HG02870 (cell line): ENCODE measurements around the gene CELF4.
A peak's percentile ranks its signal among the peaks of the same experiment; 100 is the strongest.

Source experiments
- ATAC-seq: cut with Tn5 transposase; IDR thresholded peaks from one replicate; pipeline ENCODE4 v1.9.1; 2021; ENCODE audit warnings: mild to moderate bottlenecking, moderate library complexity; ENCODE audit not compliant: unreplicated experiment

Gene CELF4

DNA sequence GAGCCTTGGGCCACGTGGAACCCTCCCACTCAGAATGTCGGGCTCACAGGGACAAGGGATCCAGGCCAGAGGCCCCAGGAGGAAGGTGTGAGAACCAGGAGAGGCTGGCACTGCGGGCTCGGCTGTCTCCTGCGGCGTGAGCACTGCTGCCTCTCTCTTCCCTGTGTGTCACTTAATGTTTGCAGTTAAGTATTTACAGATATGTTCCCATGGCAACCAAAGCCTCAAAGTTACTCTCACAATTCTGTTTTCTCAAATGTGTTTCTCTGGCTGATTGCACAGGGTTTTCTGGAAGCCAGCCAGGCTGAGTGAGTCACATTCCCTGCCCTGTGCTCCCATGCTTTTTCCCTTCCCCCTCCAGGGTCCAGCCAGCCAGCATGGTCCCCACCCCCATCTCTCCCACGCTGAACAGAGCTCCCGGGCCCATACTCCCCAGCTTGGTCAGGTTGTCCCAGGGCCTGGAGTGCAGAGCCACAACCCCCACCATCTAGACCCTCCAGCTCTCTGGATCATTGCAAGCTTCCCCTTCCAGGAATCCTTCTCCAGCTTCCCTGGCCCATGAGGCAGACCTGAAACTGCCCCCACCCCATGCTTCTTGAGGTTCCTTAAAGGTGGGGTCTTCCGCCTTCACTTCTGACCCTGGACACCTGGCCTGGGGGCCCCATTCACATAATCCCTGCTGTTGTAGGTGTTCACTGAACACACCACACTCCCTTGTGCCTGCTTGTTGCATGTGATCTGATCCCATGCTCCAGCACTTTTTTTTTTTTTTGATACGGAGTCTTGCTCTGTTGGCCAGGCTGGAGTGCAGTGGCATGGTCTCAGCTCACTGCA is 265.9 kb downstream of the CELF4 start:
- ATAC-seq = peak; percentile 61

DNA sequence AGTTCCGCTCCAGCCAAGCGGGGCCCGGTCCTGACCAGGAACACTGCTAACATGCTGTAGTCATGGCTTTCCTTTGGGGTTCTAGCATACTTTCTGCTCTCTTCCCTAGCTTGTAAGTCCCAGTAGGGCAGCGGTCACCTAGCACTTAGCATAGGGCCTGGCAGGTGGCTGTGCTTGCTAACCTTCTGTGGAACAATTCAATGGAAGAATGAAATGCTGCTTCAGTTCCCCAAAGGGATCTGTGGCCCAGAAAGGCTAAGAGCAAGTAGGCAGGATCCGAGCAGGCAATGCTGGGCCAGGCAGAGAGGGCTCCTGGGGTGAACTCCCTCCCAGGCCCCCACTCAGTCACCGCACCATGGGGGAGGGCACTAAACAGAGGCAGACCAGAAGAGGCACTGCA is 266.8 kb downstream of the CELF4 start:
- no peak for ATAC-seq

DNA sequence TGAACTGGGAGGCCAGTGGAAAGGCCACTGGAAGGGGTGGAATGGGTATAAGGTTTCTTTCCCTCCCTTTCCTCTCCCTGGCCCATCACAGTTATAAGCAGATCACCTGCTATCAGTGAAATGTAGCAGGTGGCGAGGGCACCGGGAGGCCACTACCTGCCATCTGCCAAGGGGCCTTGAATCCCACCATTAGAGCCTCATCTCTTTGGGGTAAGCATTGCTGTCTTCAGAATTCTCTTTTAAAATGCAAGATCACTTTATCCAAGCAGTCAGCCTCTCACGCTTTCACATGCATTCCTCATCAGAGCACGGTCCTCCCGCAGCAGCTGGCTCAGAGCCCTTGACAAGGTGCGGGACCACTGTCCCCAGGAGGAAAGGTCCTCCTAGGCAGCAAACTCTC is 268.5 kb downstream of the CELF4 start:
- ATAC-seq = no peak

DNA sequence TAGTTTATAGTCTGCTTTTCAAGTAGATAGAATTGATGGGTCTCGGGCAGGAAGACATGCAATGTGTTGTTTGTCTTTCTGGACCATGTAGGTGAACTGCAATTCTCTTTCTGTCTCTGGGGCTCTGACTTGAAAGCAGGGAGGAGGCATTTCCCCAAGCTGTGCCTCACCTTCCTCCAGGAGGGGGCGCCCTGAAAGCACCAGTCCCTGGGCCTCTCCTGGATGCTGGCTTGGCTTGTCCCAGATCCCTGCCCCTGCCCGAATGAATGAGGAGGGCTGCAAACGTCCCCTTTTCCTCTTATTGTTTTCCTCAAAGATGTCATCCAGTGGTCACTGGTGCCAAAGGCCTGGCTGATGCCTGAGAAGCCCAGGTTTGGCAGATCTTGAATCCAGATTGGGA is 270.6 kb downstream of the CELF4 start:
- no peak for ATAC-seq

DNA sequence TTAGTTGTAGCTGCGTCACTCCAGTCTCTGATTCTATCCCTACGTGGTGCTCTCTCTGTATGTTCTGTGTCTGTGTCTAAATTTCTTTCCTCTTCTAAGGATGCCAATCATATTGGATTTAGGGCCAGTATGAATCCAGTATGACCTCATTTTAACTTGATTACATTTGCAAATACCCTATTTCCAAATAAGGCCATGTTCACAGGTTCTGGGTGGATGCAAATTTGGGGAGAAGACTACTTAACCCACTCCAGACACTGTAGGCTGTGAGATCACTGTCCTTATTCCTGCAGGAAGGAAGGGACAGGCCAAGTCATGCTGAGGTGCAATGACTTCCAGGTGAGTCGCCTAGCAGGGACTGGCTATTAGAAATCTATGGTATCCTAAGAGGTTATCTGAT is 272.2 kb downstream of the CELF4 start:
- ATAC-seq = no peak

DNA sequence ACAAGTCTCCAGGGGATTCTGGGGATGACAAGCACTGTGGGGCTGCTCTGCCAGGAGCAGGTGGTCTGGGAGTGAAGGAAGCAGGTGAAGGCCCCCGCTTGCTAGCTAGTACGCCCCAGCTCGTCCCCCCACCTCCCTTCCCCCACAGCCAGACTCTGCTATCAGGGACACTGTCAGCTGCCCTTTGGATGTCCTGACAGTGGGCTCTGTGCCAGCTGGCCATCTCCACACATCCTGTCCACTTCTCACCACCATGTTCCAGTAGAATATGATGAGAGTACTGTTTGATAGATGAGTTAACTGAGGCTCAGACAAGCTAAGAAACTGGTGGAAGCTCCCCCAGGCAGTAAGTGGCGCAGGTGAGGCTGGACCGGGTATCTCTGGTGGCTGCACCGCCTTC is 276.2 kb downstream of the CELF4 start:
- ATAC-seq = no peak

DNA sequence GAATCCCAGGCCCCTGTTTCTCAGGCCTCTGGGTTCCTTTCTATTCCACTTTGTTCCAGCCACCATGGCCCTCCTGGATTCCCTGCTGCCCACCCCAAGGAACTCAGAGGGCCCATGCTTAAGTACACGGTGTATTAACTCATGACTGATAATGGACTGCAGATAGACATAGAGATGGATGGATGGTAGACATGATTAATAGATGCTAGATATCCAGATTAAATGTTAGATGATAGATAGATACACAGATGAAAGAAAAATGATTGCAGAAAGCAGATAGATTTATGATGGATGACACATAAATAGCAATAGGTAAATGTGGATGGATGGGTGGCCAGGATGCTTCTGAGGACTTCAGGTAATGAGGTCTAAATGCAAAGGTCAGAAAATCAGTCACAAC is 278.0 kb downstream of the CELF4 start:
- ATAC-seq = no peak

DNA sequence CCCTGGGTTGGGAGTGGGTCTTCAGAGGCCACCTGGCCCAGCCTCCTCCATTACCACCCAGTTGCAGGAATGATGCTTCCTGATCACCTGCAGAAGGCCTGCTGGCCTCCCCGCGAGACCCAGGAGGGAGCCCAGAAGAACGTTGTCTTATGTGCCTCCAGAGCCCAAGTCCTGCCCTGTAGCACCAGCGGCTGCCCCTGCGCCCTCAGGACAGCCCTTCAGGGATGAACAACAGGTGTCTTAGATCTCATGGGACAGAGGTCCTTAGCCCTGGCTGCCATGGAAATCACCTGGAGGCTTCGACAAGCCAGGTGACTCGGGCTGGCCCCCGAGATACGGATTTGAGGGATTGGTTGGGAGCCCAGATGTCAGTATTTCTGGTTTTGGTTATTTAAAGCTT is 278.8 kb downstream of the CELF4 start:
- ATAC-seq = no peak

DNA sequence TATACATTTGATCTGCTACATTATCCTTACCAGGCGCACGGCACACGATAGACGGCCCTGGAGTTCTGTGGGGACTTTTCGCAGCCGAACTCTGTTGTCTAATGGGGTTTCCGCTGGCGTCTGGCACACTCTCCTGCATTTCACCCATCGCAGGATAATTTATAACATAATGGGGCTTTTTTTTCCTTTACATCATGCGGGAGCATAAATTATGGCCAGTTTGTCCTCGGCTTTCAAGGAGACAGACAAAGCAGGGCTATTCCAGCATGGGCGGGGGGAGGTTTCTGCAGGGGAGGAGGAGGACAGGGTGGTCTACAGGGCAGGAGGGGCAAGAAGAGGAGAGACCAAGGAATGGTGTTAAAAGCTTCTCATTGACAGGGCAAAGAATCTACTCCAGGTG is 279.8 kb downstream of the CELF4 start:
- no peak for ATAC-seq

DNA sequence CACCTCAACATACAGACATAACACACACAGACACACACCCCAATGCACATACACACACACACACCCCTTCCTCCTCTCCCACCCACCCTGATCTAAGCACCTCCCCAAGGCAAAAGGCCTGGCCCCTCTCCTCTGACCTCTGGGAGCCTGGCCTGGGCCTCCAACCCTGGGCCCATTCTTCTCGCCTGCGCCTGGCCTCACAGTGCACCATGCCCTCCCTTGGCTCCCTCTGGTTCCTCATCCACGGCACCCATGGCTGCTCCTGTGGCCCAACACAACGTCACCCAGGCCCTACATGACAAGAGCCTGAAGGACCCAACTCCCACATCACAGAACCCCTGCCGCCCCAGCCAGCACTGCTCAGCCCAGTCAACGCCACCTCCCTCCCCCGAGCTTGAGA is 281.3 kb downstream of the CELF4 start:
- no peak for ATAC-seq

DNA sequence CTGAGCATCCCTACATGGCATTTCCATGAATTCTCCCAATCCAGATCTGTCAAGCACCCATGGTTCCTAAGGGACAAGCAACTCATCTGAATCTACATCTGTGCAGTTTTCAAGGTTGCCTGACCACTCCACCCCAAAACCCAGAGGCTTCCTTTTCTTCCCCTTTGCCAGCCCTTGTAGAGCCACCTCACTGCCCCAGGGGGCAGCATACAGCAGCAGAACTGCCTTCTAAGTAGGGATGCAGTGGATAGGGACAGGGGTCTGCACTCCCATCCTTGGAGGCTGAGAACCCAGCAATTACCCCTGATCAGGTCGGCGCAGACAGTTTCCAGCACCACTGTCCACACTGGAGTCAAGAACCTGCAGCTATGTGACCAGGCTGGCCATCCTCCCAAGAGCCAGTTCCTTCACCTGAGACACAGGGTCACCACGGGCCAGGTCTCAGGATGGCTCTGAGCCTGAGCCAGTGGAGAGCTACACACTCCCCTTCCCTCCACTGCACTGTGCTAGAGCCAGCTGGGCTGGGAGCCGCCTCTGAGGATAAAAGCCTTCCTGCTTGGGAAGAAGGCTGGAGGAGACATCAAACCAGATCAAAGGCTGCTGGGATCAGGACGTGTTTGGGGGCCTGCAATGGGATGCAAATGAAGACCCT is 283.1 kb downstream of the CELF4 start:
- no peak for ATAC-seq

DNA sequence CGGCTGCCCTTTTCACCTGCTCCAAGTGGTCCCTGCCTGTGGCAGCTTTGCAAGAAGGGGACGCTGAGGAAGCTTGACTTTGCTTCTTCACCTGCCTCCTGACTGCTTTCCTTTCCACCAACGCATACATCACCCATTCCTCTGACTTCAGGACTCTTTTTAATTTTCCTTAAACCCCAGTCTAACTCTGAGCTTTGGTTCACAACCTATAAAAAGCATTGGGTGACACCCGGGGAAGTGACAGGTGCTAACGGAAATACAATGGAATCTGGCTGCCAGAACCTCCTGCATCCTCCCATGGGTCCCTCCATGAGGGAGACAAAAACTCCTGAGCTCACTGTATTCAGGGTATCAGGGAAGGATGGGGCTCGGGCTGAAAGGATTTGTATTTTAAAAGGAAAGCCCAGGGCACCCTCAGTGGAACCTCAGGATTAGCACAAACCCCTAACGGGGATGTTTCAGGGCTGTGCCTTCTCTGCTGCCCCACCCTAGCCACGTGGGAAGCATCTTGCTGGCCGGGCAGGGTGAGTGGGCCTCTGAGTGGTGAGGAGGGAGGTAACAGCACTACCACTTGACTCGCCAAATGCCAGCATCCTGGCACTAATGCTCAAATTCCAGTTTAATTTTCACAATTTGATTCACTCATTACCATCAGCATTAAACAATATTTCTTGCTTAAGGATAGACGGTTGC is 284.8 kb downstream of the CELF4 start:
- no peak for ATAC-seq

DNA sequence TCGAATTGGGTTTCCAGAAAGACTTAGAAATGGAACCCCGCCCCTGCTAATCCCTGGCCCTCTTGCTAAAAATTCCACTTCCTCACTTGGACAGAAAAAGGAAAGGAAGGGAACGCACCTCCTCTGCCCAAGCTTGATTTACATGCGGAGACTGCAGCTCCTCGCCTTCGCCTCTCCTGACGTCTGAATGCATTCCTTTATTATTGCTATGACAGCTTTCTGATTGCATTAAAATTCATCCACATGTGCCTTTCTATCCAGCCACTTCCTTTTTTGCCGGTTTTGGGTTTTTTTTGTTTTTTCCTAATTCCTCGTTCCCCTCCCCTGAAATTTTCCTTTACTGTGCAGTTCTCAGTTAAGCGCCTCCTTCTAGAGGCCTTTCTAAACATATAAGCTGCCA is 287.8 kb downstream of the CELF4 start:
- no peak for ATAC-seq

DNA sequence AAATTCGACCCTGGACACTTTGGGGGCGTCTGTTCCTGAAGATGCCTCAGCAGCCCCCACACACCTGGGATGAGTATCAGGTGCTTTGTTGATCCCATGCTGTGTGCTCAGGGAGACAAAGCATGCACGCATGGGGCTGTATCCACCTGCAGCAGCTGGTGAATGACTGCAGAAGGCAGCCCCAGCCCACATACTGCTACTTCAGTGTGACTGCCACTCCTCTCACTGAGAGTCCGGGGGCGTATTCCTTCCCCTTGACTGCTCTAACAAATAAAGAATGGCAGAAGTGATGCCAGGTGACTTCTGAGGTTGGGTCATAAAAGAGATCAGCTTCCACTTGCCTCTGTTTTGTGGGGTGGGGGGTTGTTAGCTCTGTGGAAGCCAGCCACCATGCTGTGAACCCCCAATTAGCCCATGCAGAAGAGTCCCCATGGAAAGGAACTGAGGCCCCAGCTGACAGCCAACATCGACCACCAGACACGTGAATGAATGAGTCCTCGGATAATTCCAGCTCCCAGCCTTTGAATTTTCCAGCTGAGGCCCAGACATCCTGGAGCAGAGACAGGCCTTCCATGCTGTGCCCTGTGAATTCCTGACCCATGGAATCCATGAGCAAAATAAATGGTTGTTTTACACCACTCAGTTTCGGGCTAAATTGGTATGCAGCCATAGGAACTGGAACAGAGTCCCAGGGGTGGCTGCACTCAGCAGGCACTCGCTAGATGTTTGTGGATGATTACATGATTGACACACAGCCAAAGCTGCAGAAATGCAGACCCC is 289.3 kb downstream of the CELF4 start:
- no peak for ATAC-seq

DNA sequence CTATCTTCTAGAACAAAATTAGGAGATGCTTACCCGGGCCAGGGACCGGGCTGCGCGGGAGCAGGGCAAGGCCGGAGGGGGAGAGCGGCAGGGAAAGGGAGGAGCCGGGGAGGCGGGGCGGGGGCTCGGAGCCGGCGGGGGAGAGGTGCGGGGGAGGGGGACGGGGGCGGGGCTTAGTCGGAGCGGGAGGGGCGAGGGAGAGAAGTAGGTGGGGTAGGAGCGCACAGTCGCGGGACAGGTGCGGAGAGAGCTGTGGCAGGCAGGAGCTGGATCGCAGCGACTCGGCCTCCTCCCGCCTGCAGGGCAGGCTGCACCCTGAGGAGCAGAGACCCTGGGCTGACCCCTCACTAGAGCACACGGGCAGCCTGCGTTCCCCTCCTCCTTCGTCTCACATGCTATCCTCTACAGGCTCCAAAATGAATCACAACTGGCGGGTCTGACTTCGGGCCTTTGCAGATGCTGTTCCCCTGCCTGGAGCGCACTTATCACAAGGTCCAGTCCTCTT is 290.3 kb downstream of the CELF4 start:
- ATAC-seq = no peak

DNA sequence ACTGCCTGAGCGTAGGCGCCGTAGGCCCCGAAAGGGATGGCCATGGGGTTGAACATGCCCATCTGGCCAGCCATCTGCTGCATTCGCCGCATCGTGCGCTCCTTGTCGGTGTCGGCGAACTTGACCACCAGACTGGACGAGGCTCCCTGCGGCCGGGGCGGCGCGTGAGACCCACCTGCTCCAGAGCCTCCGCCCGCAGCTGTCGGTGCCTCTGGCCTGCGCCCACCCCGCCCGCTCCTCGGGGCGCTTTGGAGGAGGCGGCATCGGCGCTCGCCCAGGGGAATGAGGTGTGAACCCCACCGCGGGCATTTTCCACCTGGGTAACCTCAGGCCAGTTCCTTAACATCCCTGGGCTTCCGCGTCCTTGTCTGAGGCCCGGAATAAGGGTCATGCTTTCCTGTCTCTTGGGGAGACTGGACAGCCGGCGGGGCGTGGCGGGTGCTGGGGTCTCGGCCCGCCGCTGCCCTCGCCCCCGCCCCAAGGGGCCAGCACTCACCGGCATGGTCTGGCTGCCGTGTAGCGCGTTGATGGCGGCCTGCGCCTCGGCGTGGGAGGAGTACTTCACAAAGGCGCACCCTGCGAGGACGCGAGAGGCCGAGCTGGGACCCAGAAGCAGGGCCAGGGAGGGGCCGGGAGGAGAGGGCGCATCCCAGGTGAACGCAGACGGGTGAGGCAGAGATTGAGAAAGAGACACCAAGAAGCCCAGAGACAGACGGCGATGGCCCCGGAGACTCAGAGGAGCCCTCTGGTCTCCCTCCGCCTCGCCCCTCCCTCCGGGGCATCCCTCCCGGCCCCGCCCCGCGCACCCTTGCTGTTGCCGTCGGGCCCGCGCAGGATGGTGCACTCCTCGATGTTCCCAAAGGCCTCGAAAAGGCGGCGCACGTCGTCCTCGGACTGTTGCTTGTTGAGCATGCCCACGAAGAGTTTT is 291.0 kb downstream of the CELF4 start:
- no peak for ATAC-seq

DNA sequence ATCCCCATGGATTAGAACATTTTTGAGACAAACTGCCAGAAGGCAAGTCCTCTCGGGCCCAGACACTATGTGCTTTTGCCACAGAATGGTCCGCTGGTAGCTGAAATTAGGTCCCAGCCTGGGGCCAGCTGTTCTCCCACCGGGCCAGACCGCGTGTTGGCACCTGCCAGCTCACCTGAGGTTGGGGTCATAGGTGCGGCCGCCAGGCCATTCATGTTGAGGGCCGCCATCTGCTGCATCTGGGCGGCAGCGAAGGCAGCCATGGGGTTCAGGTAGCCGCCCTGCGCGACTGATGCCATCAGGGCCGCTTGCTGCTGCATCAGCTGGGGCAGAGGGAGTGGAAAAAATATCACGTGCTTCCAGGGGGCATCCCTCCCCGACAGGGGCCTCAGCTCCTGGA is 292.8 kb downstream of the CELF4 start:
- ATAC-seq = no peak

DNA sequence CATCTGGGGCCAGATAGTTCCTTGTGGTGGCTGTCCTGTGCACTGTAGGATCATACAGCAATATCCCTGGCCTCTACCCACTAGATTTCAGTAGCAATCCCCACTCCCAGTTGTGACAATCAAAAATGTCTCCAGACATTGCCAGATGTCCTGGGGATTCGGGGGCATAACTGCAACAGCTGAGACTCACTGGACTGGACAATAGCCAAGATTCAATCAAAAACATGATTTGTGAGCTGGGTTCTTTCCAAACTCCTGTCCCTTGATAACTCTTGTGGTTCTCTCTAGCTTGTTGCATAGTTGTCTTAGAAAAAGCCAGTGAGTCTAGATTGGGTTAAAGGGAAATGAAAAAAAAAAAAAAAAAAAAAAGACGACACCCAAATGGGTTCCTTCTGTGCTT is 293.4 kb downstream of the CELF4 start:
- ATAC-seq = no peak

DNA sequence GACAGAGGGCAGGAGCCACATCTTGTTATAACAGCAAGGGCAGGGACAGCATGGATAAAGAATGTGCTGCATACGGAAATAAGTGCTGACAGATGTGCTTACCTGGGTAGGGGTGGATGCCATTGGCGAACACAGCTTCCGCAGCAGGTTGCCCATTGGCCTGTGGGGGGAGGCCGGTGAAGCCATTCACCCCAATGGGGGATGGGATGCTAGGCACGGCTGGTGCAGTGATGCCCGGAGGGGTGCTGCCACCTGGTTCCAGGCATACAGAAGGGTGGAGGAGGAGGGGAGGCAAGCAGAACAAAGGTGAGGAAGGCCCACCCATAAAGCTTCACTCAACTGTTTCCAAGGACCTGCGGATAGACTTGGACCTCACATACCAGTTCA is 294.9 kb downstream of the CELF4 start:
- no peak for ATAC-seq

DNA sequence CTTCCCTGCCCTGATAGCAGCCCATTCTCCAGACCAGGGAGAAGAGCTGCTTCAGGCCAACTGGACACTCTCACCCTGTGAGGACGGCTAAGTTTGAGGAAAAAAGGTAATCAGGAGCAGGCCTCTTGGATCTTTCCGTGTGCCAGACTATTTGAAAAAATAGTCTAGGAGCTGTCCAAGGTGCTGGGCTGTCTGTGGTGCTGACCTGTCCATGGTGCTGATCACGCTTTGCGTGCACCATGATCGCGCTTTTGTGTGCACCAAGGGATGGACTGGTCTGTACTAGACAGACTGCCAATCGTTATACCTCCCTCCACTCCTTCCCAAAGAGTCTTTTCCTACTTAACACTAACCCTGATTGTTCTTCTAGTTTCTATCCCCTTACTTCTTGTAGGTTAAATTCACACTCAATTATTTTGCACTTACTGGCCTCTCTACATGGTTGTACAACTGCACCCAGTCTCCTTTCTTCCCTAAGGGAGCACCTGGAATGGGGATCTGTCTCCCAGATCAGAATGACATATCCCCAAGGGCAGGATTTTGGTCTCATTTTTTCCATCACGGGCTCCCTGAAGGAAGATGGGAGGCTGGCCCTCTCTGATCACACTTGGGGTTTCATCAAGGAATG is 295.4 kb downstream of the CELF4 start:
- no peak for ATAC-seq
